ENCODE measurements around the gene TSHB.

The TSHB gene

GRCh38 chr1:115078708-115079107 lies 49.1 kb downstream of the TSHB start (continued):
- TF ChIP-seq ZIC2 (tag by site-specific recombination; IDR thresholded peaks at IDR 0.05): no peak
- TF ChIP-seq ZNF518A (tag by site-specific recombination; conservative IDR thresholded peaks at IDR 0.05; ENCODE audit: low read depth): no peak
- no peak for TF ChIP-seq ZNF202 (tag by site-specific recombination; IDR thresholded peaks at IDR 0.05; ENCODE audit: borderline replicate concordance)
- no peak for TF ChIP-seq KLF8 (tag by site-specific recombination; IDR thresholded peaks at IDR 0.05)
- TF ChIP-seq SCRT2 (tag by site-specific recombination; IDR thresholded peaks at IDR 0.05): no peak
- no peak for TF ChIP-seq ZNF521 (tag by site-specific recombination; IDR thresholded peaks at IDR 0.05)
- no peak for TF ChIP-seq BCL11B (tag by site-specific recombination; IDR thresholded peaks at IDR 0.05; ENCODE audit: low read depth)
- no peak for TF ChIP-seq ZNF311 (tag by site-specific recombination; IDR thresholded peaks at IDR 0.05; ENCODE audit: borderline replicate concordance)
- no peak for TF ChIP-seq TRIM28 (IDR thresholded peaks at IDR 0.05; ENCODE audit: borderline replicate concordance, low read length)
- no peak for TF ChIP-seq ZNF114 (tag by site-specific recombination; IDR thresholded peaks at IDR 0.05)
- no peak for TF ChIP-seq ZNF623 (tag by site-specific recombination; IDR thresholded peaks at IDR 0.05)
- TF ChIP-seq PRDM1 (tag by site-specific recombination; IDR thresholded peaks at IDR 0.05): no peak

GRCh38 chr1:115082949-115083348 lies 53.3 kb downstream of the TSHB start:
- H3K27ac ChIP-seq (ENCODE audit: extremely low read depth, low read depth, low read length): no peak overlapping the region
- no peaks in the 10 kb centered on the region for H3K4me1 ChIP-seq (ENCODE audit: control insufficient read depth, insufficient read depth, low read length)
- ChIA-PET POLR2A (no interaction called here), CTCF (interaction anchor here (2.2 kb wide), 1 partner anchor 30 kb away, joined by 6 read pairs; no protein-coding TSS in a partner anchor)
- H3K4me3 ChIP-seq (ENCODE audit: low read depth, low read length): no peak overlapping the region
- no peaks in the 10 kb centered on the region for H3K9me3 ChIP-seq (ENCODE audit: control insufficient read depth, insufficient read depth, low read depth, low read length)
- no peak for TF ChIP-seq HOXD13 (CRISPR knock-in tag; IDR thresholded peaks at IDR 0.05; ENCODE audit: borderline replicate concordance)
- no peak for TF ChIP-seq ZNF426 (tag by site-specific recombination; IDR thresholded peaks at IDR 0.05)
- no peak for TF ChIP-seq ZNF37A (tag by site-specific recombination; IDR thresholded peaks at IDR 0.05)
- TF ChIP-seq ZIC2 (tag by site-specific recombination; IDR thresholded peaks at IDR 0.05): no peak
- TF ChIP-seq OSR2 (tag by site-specific recombination; IDR thresholded peaks at IDR 0.05): no peak
- no peak for TF ChIP-seq ZNF132 (tag by site-specific recombination; IDR thresholded peaks at IDR 0.05; ENCODE audit: borderline replicate concordance)
- no peak for TF ChIP-seq ZNF223 (tag by site-specific recombination; IDR thresholded peaks at IDR 0.05)
- no peak for TF ChIP-seq ZNF274 (IDR thresholded peaks at IDR 0.05; ENCODE audit: low read length)
- no peak for TF ChIP-seq ZNF274 (tag by site-specific recombination; IDR thresholded peaks at IDR 0.05; ENCODE audit: borderline replicate concordance)
- no peak for TF ChIP-seq MZF1 (tag by site-specific recombination; IDR thresholded peaks at IDR 0.05; ENCODE audit: borderline replicate concordance)
- TF ChIP-seq WT1 (tag by site-specific recombination; IDR thresholded peaks at IDR 0.05): no peak
- no peak for TF ChIP-seq ZNF114 (tag by site-specific recombination; IDR thresholded peaks at IDR 0.05)
- TF ChIP-seq HOXA7 (CRISPR knock-in tag; IDR thresholded peaks at IDR 0.05; ENCODE audit: borderline replicate concordance): no peak
- no peak for TF ChIP-seq TRIM28 (IDR thresholded peaks at IDR 0.05; ENCODE audit: borderline replicate concordance, low read length)
- TF ChIP-seq ZNF174 (tag by site-specific recombination; IDR thresholded peaks at IDR 0.05): no peak
- TF ChIP-seq ZNF580 (tag by site-specific recombination; IDR thresholded peaks at IDR 0.05): no peak
- no peak for TF ChIP-seq TCF7L2 (IDR thresholded peaks at IDR 0.05; ENCODE audit: borderline replicate concordance, low read depth, low read length)
- no peak for TF ChIP-seq PBX3 (CRISPR knock-in tag; IDR thresholded peaks at IDR 0.05)
- no peak for TF ChIP-seq GLIS2 (tag by site-specific recombination; IDR thresholded peaks at IDR 0.05)
- no peak for TF ChIP-seq ZSCAN18 (tag by site-specific recombination; IDR thresholded peaks at IDR 0.05)
- H3K36me3 ChIP-seq (ENCODE audit: control insufficient read depth in 2 of 2, insufficient read depth in 1 of 2, low read length in 2 of 2): no peaks in the 10 kb centered on the region

Measured in HEK293 (cell line).